HG02623 (cell line): ENCODE data around the gene CSRNP3.

Source experiments
- ATAC-seq: cut with Tn5 transposase; IDR thresholded peaks from one replicate; pipeline ENCODE4 v1.9.1; 2021; ENCODE audit warnings: moderate library complexity; ENCODE audit not compliant: unreplicated experiment

Gene CSRNP3

DNA sequence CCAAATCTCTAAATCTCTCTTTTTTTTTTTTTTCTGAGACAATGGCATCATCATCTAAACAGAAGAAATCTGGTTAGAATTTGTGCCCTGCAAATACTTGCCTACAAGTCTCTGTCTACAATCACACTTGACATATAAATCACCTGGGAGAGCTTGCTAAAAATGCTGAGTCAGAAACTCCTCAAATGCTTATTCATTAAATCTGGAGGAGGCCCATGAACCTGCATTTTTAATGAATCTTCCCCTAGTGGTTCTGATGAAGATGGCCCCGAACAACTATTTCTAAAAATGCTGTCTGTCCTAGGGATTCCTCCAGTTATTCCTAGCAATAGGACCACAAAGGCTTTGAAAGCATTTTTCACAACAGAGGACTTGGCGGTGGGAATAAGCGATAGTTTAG, 1.6 kb upstream of the CSRNP3 start:
- no peak for ATAC-seq

DNA sequence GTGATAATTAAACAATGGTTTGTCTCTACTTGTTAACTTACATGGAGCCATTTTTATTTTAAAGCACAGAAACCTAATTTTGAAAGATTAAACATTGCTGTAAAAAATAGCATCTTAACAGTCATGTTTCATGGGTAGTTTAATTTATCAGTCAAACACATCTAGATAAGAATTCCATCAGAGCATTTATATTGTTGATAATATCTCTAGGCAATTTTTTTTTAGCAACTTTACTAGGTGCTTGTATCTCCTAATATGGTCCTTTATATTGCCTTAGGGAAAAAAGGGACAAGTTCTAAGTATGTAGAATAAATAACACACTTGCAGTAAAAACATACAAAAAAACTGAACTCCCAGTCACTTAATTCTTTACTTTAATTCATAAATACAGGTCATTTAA, 863 bp downstream of the CSRNP3 start:
- no peak for ATAC-seq

DNA sequence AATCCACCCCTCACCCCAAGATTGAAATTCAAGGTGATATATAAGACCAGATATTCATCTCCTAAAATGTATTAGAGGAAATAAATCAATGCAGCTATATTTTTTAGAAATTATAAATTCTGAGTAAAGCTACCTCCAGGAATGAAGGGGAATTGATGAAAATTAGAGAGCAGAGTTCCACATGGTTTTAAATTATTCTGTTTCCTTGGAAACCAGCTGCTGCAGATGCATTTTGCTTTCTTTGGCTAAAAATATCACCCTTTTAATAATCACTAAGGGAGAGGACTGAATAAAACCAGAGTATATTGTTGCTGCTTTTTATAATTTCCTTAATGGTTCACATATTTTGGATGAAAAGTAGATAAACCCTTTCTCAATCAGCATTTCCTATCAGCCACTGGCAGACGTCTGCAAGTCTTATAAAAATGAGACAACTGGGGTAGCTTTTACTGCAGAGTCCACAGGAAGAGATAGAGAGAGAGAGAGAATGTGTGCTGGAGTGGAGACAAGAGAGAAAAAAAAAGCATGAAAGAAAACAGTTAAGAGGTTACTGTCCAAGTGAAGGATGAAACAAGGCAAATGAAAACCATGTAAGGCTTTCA, 2.0 kb downstream of the CSRNP3 start:
- no peak for ATAC-seq

DNA sequence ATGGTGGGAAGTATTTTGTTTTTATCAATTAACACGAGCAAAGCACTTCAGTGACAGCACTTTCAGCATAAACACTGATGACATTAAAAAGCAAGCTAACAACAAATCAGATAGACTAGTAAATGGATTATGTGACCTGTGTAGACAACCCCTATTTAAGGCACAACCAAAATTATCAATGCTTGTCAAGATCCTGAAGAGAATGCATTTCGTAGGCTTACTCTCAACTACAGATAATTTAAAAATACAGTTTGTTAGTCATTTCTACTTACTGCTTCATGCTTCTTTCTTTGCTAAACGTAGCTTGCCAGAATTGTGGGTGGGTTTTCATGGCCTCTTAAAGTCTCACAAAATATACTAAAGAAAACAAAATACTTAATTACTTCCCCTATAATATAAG, 3.4 kb downstream of the CSRNP3 start:
- no peak for ATAC-seq

DNA sequence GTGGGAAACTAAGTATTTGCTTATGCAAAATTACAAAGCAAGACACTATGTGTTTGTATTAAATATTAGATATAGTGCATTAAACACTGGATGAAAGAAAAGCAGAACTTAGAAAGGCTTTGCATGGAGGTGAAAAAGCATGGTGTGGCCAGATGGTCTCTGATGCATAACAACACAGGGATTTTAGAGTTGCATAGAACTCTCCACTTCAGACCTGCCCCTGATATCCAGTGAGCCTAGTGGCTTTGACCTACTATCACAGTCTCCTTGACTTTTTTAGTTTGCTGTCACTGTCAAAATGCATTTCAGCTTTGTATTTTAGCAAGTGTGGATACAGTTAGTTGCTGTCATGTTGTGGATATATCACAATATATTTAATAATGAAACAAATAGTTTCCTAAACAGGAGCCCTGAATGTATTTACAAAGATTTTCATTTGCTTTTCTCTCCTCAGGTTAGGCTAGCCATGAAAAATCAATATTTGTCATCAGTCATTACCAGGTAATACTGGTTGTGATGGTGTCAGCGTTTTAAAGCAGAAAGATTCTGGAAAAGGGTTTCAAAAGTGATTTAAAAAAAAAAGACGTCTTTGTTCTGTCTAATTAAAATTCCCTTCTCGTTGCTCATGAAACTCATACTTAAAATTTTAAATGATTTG, 5.2 kb downstream of the CSRNP3 start:
- ATAC-seq: no peak

DNA sequence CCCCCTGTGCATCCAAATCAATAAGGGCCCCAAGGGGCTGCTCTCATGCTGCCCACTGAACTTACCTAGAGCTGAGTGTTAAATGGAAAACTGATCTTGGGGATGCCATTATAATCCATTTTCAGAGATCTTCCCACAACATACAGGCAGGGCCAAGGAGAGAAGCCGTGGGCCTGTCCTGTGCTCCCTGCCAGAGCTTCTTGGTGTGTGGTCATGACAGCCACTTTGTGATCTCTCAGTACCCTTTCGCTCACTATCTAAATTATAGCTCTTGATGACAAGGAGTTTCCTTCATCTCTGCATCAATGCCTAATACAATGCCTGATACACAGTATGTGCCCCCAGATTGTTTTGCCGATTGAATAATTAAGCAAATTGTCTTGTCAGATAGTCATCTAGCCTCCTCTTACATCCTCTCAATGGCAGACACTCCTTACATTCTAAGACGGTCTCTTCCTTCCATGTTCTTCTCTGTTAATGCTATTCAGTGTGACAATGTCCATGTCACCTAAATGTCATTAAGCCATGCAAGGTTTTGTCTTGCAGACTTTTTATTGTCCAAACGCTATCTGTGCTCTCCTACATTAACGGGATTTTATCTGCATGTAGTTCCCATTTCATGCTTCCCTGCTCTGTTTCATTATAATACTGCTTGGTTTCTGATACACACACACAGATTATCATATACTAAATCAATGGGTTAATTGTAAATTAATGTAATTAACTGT, 5.9 kb downstream of the CSRNP3 start:
- ATAC-seq: no peak

DNA sequence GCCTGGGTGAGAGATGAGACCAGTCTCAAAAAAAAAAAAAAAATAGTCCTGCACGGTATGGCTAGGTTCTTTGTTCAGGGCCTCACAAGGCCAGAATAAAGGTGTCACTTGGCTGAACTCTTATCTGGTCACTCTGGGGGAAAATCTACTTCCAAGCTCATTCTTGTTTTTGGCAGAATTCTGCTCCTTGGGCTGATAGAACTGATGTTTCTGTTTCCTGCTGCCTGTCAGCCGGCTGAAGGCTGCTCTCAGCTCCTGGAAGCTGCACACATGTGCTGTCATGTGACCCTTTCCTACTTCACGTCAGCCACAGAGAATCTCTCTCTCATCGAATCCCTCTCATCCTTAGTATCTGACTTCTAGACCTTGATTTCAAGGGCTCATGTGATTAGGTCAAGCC, 10.4 kb downstream of the CSRNP3 start:
- ATAC-seq: no peak

DNA sequence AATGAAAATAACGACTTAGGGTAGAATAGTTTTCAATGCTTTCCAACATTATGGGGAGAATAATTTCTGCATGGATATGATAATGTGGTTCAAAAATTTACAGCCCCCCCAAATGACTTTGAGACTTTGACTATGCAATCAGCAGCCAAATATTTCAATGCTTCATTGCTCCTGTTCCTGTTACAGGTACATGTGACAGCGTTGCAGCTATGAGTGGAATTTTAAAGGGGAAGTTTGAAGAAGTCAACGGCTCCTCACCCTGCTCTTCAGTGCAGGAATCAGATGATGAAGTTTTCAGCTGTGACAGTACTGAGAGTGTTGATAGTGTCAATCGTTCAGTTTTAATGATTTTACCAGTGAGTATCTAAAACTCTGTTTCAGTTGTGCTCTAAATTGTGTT, 25.1 kb downstream of the CSRNP3 start:
- ATAC-seq: no peak

DNA sequence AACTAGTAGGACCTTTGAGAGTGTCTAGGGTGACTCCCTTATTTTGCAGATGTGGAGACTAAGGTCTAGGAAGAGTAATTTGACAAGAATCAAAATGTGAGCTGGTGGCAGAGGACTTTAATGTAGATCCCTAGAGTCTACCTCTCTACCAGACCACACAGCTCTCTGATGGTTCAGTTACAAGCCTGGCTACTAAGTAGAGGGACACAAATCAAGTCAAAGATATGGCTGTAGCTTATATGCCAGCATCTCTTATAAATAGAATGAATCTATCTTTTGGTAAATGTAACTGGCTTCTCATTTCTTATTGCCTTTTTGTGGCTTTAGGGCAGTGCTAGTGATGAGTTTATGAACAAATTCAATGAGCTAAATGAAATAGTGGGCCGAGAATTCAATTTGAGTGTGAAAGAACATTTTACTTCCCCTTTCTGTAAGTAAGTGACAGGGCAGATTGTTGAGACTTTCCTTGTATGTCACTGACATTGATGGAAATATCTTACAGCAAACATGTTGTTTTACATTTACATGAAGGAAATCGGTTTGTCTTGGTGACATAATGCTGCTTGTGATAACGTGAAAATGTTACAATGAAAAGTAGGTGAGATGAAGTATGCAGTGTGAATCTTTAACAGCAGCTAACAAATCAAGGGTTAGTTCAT, 28.3 kb downstream of the CSRNP3 start:
- ATAC-seq: no peak

DNA sequence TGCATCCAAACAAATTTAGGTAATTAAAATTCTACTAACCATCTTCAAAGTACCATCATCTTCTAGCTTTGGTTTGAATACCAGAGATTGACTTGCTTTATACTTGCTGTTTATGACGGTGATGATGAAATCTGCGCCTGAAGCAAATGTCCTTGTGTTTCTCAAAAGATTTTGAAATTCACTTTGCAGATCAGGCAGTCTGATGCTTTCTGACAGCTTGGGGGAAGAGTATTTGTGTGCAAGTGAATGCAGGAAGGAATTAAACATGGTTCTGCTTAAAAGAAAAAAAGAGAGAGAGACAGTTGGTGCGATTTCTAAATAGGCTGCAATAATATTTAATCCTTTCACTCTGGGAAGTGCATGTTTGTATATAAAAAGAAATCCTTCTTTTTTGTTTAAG, 29.6 kb downstream of the CSRNP3 start:
- ATAC-seq: no peak

DNA sequence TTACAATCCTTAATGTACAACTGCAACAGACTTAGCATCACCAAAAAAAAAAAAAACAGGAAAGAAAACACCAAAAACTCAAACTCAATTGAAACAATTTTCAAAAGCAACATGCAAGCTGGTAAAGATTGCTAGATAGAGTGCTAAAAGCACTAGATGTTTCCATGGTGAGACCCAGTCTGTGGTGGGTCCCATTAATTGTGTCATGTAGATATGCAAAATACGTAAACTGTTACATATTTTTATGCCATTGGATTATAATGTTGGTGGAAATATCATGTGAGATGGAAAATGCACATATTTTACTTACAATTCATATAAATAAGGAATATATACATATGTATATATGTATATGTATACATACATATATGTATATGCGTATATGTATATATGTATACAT, 30.5 kb downstream of the CSRNP3 start:
- no peak for ATAC-seq

DNA sequence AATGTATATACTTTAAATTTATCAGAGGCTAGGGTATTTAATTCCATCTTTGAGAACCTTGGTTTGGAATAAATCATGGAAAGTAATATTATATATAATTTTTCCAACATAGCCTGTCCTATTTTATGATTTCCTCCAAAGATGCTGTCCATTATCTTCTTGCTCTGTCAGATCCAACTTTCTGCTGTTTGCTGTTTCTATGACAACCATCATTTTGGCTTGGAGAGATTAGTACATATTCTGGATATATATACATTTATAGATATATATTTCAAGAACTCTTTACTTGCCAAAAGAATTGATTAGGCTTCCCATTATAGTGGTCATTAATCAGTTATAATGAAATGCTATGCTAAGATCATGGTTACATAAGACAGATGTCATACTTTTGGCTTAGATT, 31.3 kb downstream of the CSRNP3 start:
- ATAC-seq: no peak

DNA sequence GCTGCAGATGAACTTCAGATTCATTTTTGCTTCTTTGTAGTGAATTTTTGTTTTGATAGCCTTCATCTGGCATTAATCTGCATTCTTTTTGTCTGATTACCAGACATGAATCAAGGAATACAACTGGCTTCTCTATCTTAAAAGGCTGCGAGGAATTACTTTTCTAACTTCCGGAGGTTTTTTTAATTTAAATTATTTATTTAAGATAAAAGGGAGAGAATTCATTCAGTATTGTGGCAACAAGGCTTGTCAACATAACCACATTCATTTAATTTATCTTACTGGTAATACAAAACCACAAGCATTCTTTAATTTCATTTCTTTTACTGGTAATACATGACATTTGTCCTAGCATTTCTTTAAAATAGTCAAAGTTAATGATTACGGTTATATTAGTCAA, 36.0 kb downstream of the CSRNP3 start:
- no peak for ATAC-seq

DNA sequence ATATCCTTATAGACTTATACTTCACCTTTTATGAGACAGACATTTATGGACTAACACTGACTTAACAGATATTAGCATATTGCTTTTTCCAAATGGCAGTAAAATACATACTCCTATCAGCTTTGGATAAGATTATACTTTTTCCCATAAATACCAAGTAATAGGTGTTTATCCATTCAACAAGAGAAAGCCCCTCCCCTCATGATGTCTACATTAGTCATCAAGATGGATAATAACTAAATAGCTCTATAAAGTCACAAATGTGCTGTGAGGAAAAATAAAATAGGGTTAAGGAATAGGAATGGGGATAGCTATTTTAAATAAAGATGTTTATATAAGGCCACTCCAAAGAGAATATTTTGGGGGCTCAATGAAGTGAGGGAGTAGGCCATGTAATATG, 39.4 kb downstream of the CSRNP3 start:
- no peak for ATAC-seq

DNA sequence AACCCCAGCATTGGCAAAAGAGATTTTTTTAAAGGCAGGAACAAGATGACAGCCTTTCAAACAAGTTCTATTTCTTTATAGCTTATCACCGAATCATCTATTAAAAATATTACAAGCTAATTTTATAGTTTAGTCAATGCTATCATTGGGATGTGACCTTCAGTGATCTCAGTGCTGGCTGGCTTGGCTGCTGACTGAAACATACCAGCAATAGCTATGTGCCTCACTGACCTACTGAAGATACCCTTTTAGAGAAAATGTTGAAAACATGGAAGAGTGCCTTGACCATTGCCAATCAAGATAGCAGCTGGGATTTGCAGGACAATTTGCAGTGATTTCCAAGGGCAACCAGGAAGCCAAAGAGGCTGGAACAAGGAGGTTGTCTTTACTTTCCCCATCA, 44.0 kb downstream of the CSRNP3 start:
- ATAC-seq: no peak

DNA sequence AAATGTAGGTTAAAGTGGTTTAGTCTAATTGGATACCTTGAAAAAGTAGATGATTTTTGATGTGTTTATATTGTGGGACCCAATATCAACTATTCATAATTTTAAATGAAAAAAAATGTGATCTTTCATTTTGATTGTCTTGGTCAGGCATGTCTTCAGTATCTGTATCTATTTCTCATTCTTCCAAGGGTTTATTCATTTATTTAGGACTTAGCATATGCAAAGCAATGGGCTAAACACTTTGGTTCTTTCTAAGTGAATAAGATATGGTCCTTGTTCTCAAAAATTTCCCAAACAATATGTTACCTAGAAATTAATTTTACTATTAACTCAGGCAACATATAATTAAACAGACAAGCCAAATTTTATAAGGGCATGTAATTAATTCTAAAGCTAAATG, 49.1 kb downstream of the CSRNP3 start:
- ATAC-seq: no peak

DNA sequence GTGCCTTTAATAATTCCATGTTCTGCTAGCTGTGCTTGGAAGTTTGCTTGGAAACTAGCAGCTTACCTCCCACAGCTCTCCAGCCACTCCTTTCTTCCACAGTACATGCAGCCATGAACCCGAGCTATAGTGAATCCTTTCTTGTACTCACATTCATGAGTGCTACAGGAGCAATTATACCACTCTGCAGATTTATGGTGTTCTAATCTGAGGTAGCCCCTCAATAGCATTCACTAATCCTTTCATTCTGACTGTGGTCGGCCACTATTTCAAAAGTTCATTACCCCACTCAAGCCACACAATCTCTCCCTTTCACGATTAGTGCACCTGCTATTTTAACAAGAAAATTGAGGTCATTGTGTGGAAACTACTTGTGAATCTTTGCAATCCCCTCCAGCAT, 53.2 kb downstream of the CSRNP3 start:
- no peak for ATAC-seq

DNA sequence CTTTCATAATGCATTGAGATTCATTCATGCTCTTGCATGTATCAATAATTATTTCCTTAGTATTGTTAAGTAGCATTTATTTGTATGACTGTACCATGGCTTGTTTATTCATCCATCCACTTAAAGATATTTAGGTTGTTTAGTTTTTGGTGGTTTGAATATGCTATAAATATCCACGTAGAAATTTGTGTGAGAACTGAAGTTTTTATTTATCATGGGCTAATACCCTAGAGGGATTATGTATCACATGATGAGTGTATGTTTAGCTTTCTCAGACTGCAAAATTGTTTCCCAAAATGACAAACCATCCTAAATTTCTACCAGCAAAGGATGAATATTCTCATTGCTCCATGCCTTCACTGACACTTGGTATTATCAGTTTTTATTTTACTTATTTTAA, 55.2 kb downstream of the CSRNP3 start:
- no peak for ATAC-seq

DNA sequence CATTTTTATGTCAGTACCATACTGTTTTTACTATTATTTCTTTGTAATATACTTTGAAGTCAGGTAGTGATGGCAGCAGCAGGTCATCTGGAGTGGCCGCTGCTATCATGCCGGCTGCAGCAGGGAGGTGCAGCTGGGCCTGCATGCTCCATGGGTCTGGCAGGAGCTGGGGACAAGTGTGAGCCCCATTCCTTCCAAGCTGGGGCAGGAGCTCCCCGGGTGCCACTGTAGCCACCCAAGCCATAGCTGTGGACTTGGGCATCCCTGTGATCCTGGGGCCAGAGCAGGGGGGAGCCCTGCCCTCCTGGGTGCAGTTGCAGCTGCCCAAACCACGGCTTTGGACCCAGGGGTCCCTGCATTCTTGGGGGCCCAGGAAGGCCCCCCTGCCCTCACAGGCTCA, 59.2 kb downstream of the CSRNP3 start:
- no peak for ATAC-seq

DNA sequence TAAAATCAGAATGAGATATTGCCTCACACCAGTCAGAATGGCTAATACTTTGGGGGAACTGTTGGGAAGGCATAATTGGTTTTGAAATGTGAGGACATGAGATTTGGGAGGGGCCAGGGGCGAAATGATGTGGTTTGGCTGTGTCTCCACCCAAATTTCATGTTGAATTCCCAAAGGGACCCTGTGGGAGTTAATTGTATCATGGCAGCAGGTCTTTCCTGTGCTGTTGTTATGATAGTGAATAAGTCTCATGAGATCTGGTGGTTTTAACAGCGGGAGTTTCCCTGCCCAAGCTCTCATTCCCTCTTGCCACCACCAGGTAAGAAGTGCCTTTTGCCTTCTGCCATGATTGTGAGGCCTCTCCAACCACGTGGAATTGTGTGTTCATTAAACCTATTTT, 59.6 kb downstream of the CSRNP3 start:
- ATAC-seq: no peak

DNA sequence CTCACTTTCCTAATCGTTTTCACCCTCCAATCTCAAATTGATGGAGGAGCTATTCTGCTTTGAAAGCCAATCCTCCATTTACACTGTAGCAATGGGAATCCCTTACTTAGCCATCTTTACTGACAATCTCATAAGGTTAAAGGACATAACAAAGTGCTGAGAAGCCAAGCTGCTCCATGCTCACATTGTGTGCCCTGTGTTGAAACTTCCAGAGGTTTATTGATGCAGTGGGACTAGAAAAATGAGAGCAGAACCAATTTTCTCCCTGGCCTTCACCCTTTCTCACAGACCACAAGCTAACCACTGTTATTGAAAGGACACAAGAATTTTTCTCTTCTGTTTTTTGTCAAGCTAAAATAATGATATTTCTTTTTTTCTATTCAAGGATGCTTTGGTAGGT, 63.8 kb downstream of the CSRNP3 start:
- no peak for ATAC-seq

DNA sequence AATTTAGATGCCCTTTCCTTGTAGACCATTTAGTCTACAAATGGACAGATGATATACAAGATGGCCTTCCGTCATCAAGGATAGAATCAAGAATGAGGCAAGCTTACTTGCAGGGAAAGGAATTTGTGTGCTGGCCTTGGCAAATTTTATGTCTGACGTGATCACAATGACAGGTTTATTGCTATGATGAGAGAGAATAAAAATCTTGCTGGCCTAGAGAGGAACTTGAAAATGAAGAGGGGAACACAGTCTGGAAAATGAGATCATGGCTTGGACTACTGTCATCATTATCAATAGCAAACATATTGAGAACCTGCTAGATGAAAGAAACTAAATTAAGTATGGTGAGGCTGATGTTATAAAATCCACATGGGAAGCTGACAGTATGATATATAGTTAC, 66.0 kb downstream of the CSRNP3 start:
- no peak for ATAC-seq
